Measurements from ENCODE around the gene CHCHD3. TPM values are rescaled to one million over a fixed set of nuclear protein-coding genes. Genes with fewer than 3 reads are reported as not detected.

CHCHD3 gene
- total and polyA plus RNA-seq, 12 donors = 12.3 to 113 (median 54.2) TPM

DNA sequence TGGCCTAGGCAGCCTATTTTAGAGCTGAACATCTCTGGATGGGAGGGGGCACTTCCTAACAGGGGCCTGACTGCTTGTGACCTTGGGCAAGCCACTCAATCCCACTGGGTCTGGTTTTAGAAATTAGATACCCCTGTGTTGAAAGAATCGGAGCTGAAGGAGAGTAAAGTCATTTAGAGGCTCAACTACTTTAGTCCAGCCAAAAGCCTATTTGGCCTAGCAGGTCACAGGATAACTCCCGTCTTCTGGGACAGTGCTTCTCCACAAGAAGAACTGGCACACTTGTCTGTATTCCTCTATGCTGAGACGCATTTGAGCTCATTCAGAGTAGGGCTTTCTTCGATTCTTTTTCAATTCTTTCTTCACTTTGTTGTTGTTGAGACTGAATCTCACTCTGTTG lies 224.2 kb downstream of the CHCHD3 start:
- Histone ChIP-seq H3K4me1 (replicated peaks in 1 of 2) (no peaks in the 10 kb centered on the region), H3K36me3 (replicated peaks in 1 of 2) (no peaks in the 10 kb centered on the region), H3K4me3 (no peak overlapping the region), H3K27me3 (no peaks in the 10 kb centered on the region), H3K9me3 (replicated peaks in 1 of 3) (no peaks in the 10 kb centered on the region), H3K27ac (no peak overlapping the region)
- TF ChIP-seq, protein P1, sequence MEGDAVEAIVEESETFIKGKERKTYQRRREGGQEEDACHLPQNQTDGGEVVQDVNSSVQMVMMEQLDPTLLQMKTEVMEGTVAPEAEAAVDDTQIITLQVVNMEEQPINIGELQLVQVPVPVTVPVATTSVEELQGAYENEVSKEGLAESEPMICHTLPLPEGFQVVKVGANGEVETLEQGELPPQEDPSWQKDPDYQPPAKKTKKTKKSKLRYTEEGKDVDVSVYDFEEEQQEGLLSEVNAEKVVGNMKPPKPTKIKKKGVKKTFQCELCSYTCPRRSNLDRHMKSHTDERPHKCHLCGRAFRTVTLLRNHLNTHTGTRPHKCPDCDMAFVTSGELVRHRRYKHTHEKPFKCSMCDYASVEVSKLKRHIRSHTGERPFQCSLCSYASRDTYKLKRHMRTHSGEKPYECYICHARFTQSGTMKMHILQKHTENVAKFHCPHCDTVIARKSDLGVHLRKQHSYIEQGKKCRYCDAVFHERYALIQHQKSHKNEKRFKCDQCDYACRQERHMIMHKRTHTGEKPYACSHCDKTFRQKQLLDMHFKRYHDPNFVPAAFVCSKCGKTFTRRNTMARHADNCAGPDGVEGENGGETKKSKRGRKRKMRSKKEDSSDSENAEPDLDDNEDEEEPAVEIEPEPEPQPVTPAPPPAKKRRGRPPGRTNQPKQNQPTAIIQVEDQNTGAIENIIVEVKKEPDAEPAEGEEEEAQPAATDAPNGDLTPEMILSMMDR (IDR thresholded peaks at IDR 0.05) = no peak
- no peak for TF ChIP-seq POLR2A (IDR thresholded peaks at IDR 0.05)
- intact Hi-C loops (cut with DNase I) = no loop called here
- DNase-seq = no peak
- 92 to 98% (median 95%) methylated on average over 4 of the region's 4 CpGs for WGBS, 4 donors

DNA sequence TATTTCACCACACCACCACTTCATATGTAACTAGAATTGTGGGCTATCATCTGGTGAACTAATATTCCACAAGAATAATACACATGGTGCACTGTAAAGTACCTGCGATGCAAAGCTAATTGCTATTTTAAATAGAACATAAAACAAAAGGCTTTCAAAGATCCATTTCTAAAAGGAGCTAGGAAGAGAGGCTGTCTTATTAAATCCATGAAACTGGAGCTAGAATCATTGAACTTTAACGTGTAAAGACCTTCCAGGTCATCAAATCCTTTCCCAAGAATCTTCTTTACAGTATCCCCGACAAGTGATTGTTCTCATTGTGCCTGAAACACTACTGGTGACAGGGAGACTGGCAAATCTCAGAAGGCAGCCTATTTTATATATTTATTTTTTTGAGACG lies 224.9 kb downstream of the CHCHD3 start:
- intact Hi-C loops (cut with DNase I) = no loop called here
- Histone ChIP-seq H3K4me3 (no peak overlapping the region), H3K27me3 (no peaks in the 10 kb centered on the region), H3K4me1 (replicated peaks in 1 of 2) (no peaks in the 10 kb centered on the region), H3K9me3 (replicated peaks in 1 of 3) (no peaks in the 10 kb centered on the region), H3K27ac (no peak overlapping the region), H3K36me3 (replicated peaks in 1 of 2) (no peaks in the 10 kb centered on the region)
- DNase-seq = no peak
- 86 to 99% (median 97%) methylated on average over 4 of the region's 4 CpGs for WGBS, 4 donors
- TF ChIP-seq POLR2A (IDR thresholded peaks at IDR 0.05) = no peak
- TF ChIP-seq, protein P1 (IDR thresholded peaks at IDR 0.05) = no peak

DNA sequence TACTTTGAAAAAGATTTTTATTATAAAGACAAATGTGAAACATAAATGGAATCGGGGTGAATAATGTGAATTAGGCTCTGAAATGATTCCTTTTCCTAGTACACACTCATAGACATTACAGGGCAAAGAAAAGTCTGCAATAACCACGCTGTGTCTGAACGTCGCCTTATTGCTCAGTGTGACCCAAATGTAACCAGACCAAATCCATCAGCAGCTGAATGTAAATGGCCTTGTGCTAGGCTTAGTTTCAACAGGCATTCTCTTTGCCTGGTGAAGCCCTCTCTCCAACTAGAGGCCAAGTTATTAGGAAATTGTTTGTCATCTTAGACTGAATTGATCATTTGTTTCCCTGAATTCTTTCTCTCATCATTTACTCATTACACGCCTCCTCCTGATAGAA lies 225.5 kb downstream of the CHCHD3 start:
- no peaks in the 10 kb centered on the region for H3K27me3 ChIP-seq
- TF ChIP-seq POLR2A (IDR thresholded peaks at IDR 0.05) = no peak
- TF ChIP-seq, protein P1 (IDR thresholded peaks at IDR 0.05) = no peak
- intact Hi-C loops (cut with DNase I) = no loop called here
- DNase-seq = no peak
- no peaks in the 10 kb centered on the region for H3K9me3 ChIP-seq (replicated peaks in 1 of 3)
- H3K27ac ChIP-seq = no peak overlapping the region
- H3K4me3 ChIP-seq = no peak overlapping the region
- 92 to 97% (median 94%) methylated on average over 5 of the region's 5 CpGs for WGBS, 4 donors
- no peaks in the 10 kb centered on the region for H3K36me3 ChIP-seq (replicated peaks in 1 of 2)
- no peaks in the 10 kb centered on the region for H3K4me1 ChIP-seq (replicated peaks in 1 of 2)

DNA sequence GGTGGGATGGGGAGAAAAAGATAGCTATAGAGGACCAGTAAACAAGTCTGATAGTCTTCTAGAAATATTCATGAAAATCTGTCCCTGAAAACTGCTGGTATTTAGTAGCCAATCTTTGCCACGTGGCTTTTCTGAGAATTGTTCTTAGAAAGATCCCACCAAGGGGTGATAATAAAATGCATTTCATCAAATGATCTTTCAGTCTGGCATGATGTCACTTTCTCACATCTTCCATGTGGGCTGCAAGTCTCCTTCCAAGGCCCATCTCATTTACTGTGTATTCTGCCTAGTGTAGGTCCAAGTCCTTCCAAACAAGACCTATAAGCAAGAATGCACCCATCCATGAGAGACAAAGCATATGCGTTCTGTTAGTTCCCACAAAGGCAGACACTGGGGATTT lies 226.0 kb downstream of the CHCHD3 start:
- no peaks in the 10 kb centered on the region for H3K4me1 ChIP-seq (replicated peaks in 1 of 2)
- H3K36me3 ChIP-seq (replicated peaks in 1 of 2) = no peaks in the 10 kb centered on the region
- DNase-seq = no peak
- no peak overlapping the region for H3K4me3 ChIP-seq
- intact Hi-C loops (cut with DNase I) = no loop called here
- H3K9me3 ChIP-seq (replicated peaks in 1 of 3) = no peaks in the 10 kb centered on the region
- no peaks in the 10 kb centered on the region for H3K27me3 ChIP-seq
- no peak for TF ChIP-seq POLR2A (IDR thresholded peaks at IDR 0.05)
- no peak overlapping the region for H3K27ac ChIP-seq
- 93 to 97% (median 95%) methylated on average over 2 of the region's 2 CpGs for WGBS, 4 donors

DNA sequence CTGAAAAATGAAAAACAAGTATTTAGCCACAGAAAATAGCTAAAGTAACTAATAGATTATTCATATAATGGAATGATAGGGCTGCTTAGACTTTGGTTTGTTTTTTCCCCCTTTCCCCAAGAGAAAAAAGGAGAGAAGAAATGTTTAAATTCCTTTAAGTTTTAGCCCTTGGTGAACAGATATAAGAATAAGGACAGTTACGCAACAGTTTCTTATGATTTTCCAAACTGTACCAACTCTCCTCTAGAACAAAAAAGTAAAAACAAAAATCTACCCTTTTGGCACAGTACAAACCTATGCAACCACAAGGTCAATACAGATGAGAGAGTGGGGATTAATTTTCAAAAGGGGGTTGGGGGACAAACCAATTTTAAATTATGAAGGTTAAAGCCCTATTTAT lies 227.7 kb downstream of the CHCHD3 start:
- 91 to 99% (median 95%) methylated on average over 1 of the region's 1 CpG for WGBS, 4 donors
- no peaks in the 10 kb centered on the region for H3K36me3 ChIP-seq (replicated peaks in 1 of 2)
- no peaks in the 10 kb centered on the region for H3K9me3 ChIP-seq (replicated peaks in 1 of 3)
- DNase-seq = no peak
- H3K4me3 ChIP-seq = no peak overlapping the region
- no peaks in the 10 kb centered on the region for H3K27me3 ChIP-seq
- intact Hi-C loops (cut with DNase I) = no loop called here
- H3K27ac ChIP-seq = no peak overlapping the region
- TF ChIP-seq POLR2A (IDR thresholded peaks at IDR 0.05) = no peak
- TF ChIP-seq, protein P1 (IDR thresholded peaks at IDR 0.05) = no peak
- H3K4me1 ChIP-seq (replicated peaks in 1 of 2) = no peaks in the 10 kb centered on the region
